Testis (tissue), 3 donors: ENCODE results near the gene RAD9A. TPM values are rescaled to one million over a fixed set of nuclear protein-coding genes. Genes with fewer than 3 reads are reported as not detected.

Experiments used
- DNase-seq: peaks from one replicate; pipeline ENCODE4 v3.0.0-alpha.2; 2019
- H3K27ac ChIP-seq, 2 donors: fragments of 200-600 bp; sonication (generic); one replicate each; pipeline ENCODE4 v1.5.1; 2019
- H3K27me3 ChIP-seq: fragments of 200-600 bp; sonication (generic); one replicate; pipeline ENCODE4 v1.5.1; 2019
- H3K36me3 ChIP-seq: fragments of 200-600 bp; sonication (generic); one replicate; pipeline ENCODE4 v1.5.1; 2017; ENCODE audit warnings: low read depth; ENCODE audit errors: missing control alignments
- H3K4me1 ChIP-seq: fragments of 200-600 bp; sonication (generic); one replicate; pipeline ENCODE4 v1.5.1; 2019
- H3K4me3 ChIP-seq, 2 donors: fragments of 200-600 bp; sonication (generic); one replicate each; pipeline ENCODE4 v1.5.1; 2017 to 2019
- H3K9me3 ChIP-seq: fragments of 200-600 bp; sonication (generic); one replicate; pipeline ENCODE4 v1.5.1; 2017
- CTCF ChIP-seq, 3 experiments: fragments of 450-650 bp in 2 of 3; fragments of 200-600 bp in 1 of 3; sonication (generic) in 1 of 3; IDR thresholded peaks; one replicate each; pipeline ENCODE4 v1.5.1; 2016 to 2019; ENCODE audit warnings: antibody characterized with exemption in 3 of 3, mild to moderate bottlenecking in 2 of 3, moderate library complexity in 1 of 3
- POLR2A ChIP-seq: fragments of 450-650 bp; IDR thresholded peaks from one replicate; pipeline ENCODE4 v1.6.1; 2017; ENCODE audit warnings: antibody characterized with exemption, mild to moderate bottlenecking, moderate library complexity
- WGBS, 2 donors: methylation state at CpG; one replicate each; pipeline ENCODE4 v1.1.5; 2018; 5-methylcytosine and 5-hydroxymethylcytosine counted together
- intact Hi-C: fragments of 100-400 bp; cut with DNase I; formaldehyde crosslinking; loops from one replicate; pipeline ENCODE4 v1.15.1; 2023; ENCODE audit warnings: low total_unique reads
- polyA plus RNA-seq: library from polyadenylated mRNA; stranded (reverse); fragments of 350-450 nt; fragmentation: Illumina TruSeq; extraction: RNeasy Lipid Tissue Mini Kit (QIAGEN cat#74804); gene quantifications from one replicate; pipeline ENCODE4 v1.2.3, GENCODE V29; 2014; ENCODE audit warnings: low read depth, low replicate concordance; ENCODE audit not compliant: insufficient read depth
- small RNA-seq, 2 donors: library from RNA; depleted of rRNA; stranded (forward); fragments of <200 nt; gene quantifications; one replicate each; pipeline ENCODE3, GENCODE V24; 2016
- total RNA-seq, 2 donors: library from RNA; depleted of rRNA; stranded (reverse); fragments of >200 nt; gene quantifications; one replicate each; pipeline ENCODE4 v1.2.3, GENCODE V29; 2016

Gene RAD9A
- total and polyA plus RNA-seq, 3 donors from 2014 or later = 25.7 to 46.2 (median 35.8) TPM

GRCh38 chr11:67445515-67445914, 53.7 kb downstream of the RAD9A start:
- H3K9me3 ChIP-seq = no peaks in the 10 kb centered on the region

More at GRCh38 chr11:67445515-67445914, 53.7 kb downstream of the RAD9A start:
- no peak overlapping the region for H3K27ac ChIP-seq
- TF ChIP-seq POLR2A = no peak
- TF ChIP-seq CTCF (IDR thresholded peaks at IDR 0.05) = no peak
- no peak for DNase-seq
- peaks cover 5% of the 10 kb centered on the region for H3K4me1 ChIP-seq
- no peak overlapping the region for H3K4me3 ChIP-seq
- intact Hi-C loops = no loop called here
- no peaks in the 10 kb centered on the region for H3K27me3 ChIP-seq
- H3K36me3 ChIP-seq = no peaks in the 10 kb centered on the region
- WGBS, 2 donors = 77 to 79% methylated on average over 5 of the region's 5 CpGs

Small RNA genes within 50 kb of the gene (small RNA-seq; reads per million reads assigned to genes)
- gene RN7SKP239 = 0 to 0.09 reads per million in 2 donors
- gene RNU6-1238P = 0 reads per million in 2 donors

Other genes with a start within 250 kb of the RAD9A start
- gene GRK2, start 125.5 kb upstream of the RAD9A start, total RNA-seq = 10 to 100 TPM; 64.3 to 87.6 TPM
- 45.6 TPM for gene GRK2, start 125.5 kb upstream of the RAD9A start, polyA plus RNA-seq
- 10 to 100 TPM; 66.2 to 73.3 TPM for gene ANKRD13D, start 102.7 kb upstream of the RAD9A start, total RNA-seq
- gene ANKRD13D, start 102.7 kb upstream of the RAD9A start, polyA plus RNA-seq = 32.8 TPM
- 1 to 10 TPM; 6.9 to 9.8 TPM for gene SSH3, start 88.5 kb upstream of the RAD9A start, total RNA-seq
- gene SSH3, start 88.5 kb upstream of the RAD9A start, polyA plus RNA-seq = 8.6 TPM
- gene POLD4, start 38.4 kb upstream of the RAD9A start, total RNA-seq = 10 to 100 TPM; 53.8 to 59.1 TPM
- gene POLD4, start 38.4 kb upstream of the RAD9A start, polyA plus RNA-seq = 54.6 TPM
- 1 to 10 TPM; 3.7 to 6.8 TPM for gene CLCF1, start 18.4 kb upstream of the RAD9A start, total RNA-seq
- 2.7 TPM for gene CLCF1, start 18.4 kb upstream of the RAD9A start, polyA plus RNA-seq
- gene PPP1CA, start 9.9 kb downstream of the RAD9A start, total RNA-seq = 100 to 1,000 TPM; 100 to 129 TPM
- gene PPP1CA, start 9.9 kb downstream of the RAD9A start, polyA plus RNA-seq = 79.7 TPM
- 1 to 10 TPM; 1.8 to 3.8 TPM for gene TBC1D10C, start 12.1 kb downstream of the RAD9A start, total RNA-seq
- 3.3 TPM for gene TBC1D10C, start 12.1 kb downstream of the RAD9A start, polyA plus RNA-seq
- 1 to 10 TPM in 1 of 2 donors, under 1 TPM in 1; 0.74 to 1.3 TPM for gene CARNS1, start 23.7 kb downstream of the RAD9A start, total RNA-seq
- gene CARNS1, start 23.7 kb downstream of the RAD9A start, polyA plus RNA-seq = 1.6 TPM
- 10 to 100 TPM; 46.5 to 47.4 TPM for gene RPS6KB2, start 36.5 kb downstream of the RAD9A start, total RNA-seq
- gene RPS6KB2, start 36.5 kb downstream of the RAD9A start, polyA plus RNA-seq = 30.1 TPM
- gene PTPRCAP, start 45.7 kb downstream of the RAD9A start, total RNA-seq = 1 to 10 TPM; 3.1 to 5.2 TPM
- gene PTPRCAP, start 45.7 kb downstream of the RAD9A start, polyA plus RNA-seq = 5.6 TPM
- gene CORO1B, start 51.5 kb downstream of the RAD9A start, total RNA-seq = 10 to 100 TPM; 34.6 to 48.6 TPM
- 34.3 TPM for gene CORO1B, start 51.5 kb downstream of the RAD9A start, polyA plus RNA-seq
- gene GPR152, start 60.7 kb downstream of the RAD9A start, total RNA-seq = not detected
- not detected for gene GPR152, start 60.7 kb downstream of the RAD9A start, polyA plus RNA-seq
- 1 to 10 TPM in 1 of 2 donors, under 1 TPM in 1; 0.87 to 1.2 TPM for gene CABP4, start 63.4 kb downstream of the RAD9A start, total RNA-seq
- 0.98 TPM for gene CABP4, start 63.4 kb downstream of the RAD9A start, polyA plus RNA-seq
- gene TMEM134, start 77.3 kb downstream of the RAD9A start, total RNA-seq = 100 to 1,000 TPM; 126 to 149 TPM
- gene TMEM134, start 77.3 kb downstream of the RAD9A start, polyA plus RNA-seq = 97.5 TPM
- 10 to 100 TPM; 34.6 to 61.7 TPM for gene AIP, start 91.0 kb downstream of the RAD9A start, total RNA-seq
- 60.7 TPM for gene AIP, start 91.0 kb downstream of the RAD9A start, polyA plus RNA-seq
- gene PITPNM1, start 113.4 kb downstream of the RAD9A start, total RNA-seq = 10 to 100 TPM; 15.5 to 23.5 TPM
- 19.6 TPM for gene PITPNM1, start 113.4 kb downstream of the RAD9A start, polyA plus RNA-seq
- gene CDK2AP2, start 116.2 kb downstream of the RAD9A start, total RNA-seq = 10 to 100 TPM; 26.4 to 38.0 TPM
- 20.9 TPM for gene CDK2AP2, start 116.2 kb downstream of the RAD9A start, polyA plus RNA-seq
- gene CABP2, start 131.5 kb downstream of the RAD9A start, total RNA-seq = not detected
- gene CABP2, start 131.5 kb downstream of the RAD9A start, polyA plus RNA-seq = not detected
- gene GSTP1, start 191.8 kb downstream of the RAD9A start, total RNA-seq = 100 to 1,000 TPM; 117 to 201 TPM
- gene GSTP1, start 191.8 kb downstream of the RAD9A start, polyA plus RNA-seq = 211 TPM
- 100 to 1,000 TPM; 312 to 369 TPM for gene NDUFV1, start 214.9 kb downstream of the RAD9A start, total RNA-seq
- gene NDUFV1, start 214.9 kb downstream of the RAD9A start, polyA plus RNA-seq = 187 TPM
- gene NUDT8, start 238.0 kb downstream of the RAD9A start, total RNA-seq = 1 to 10 TPM; 6.2 to 7.0 TPM
- 4.0 TPM for gene NUDT8, start 238.0 kb downstream of the RAD9A start, polyA plus RNA-seq
- gene TBX10, start 247.8 kb downstream of the RAD9A start, total RNA-seq = under 1 TPM in 1 of 2 donors, not detected in 1; 0.50 TPM
- not detected for gene TBX10, start 247.8 kb downstream of the RAD9A start, polyA plus RNA-seq